ENCODE data around the gene MX2.

MX2 gene

GRCh38 chr21:41378849-41379248 lies 17.0 kb downstream of the MX2 start:
- Mint-ChIP-seq H3K9me3 (no peaks in the 10 kb centered on the region), H3K4me1 (ENCODE audit: low read depth) (peaks cover 16% of the 10 kb centered on the region), H3K4me3 (no peak overlapping the region), H3K27ac (no peak overlapping the region), H3K27me3 (no peaks in the 10 kb centered on the region), H3K36me3 (ENCODE audit: low read depth) (peaks cover 62% of the 10 kb centered on the region)
- DNase-seq = no peak

- no peaks in the 10 kb centered on the region for H3K9me3 Mint-ChIP-seq
- no peak overlapping the region for H3K27ac Mint-ChIP-seq
- DNase-seq = no peak
- H3K36me3 Mint-ChIP-seq (ENCODE audit: low read depth) = peaks cover 63% of the 10 kb centered on the region
- no peaks in the 10 kb centered on the region for H3K27me3 Mint-ChIP-seq
- H3K4me3 Mint-ChIP-seq = no peak overlapping the region
- H3K4me1 Mint-ChIP-seq (ENCODE audit: low read depth) = peaks cover 8% of the 10 kb centered on the region
Measured at GRCh38 chr21:41379901-41380300, 18.1 kb downstream of the MX2 start.

- Mint-ChIP-seq H3K4me1 (ENCODE audit: low read depth) (peaks cover 2% of the 10 kb centered on the region), H3K36me3 (ENCODE audit: low read depth) (peaks cover 66% of the 10 kb centered on the region), H3K27me3 (no peaks in the 10 kb centered on the region), H3K4me3 (no peak overlapping the region), H3K27ac (no peak overlapping the region), H3K9me3 (no peaks in the 10 kb centered on the region)
- DNase-seq = no peak
Measured at GRCh38 chr21:41381731-41382130, 19.9 kb downstream of the MX2 start.

GRCh38 chr21:41387042-41387819 lies 25.4 kb downstream of the MX2 start:
- peaks cover 61% of the 10 kb centered on the region for H3K36me3 Mint-ChIP-seq (ENCODE audit: low read depth)
- no peak for DNase-seq
- H3K4me1 Mint-ChIP-seq (ENCODE audit: low read depth) = no peaks in the 10 kb centered on the region
- H3K27ac Mint-ChIP-seq = no peak overlapping the region
- no peak overlapping the region for H3K4me3 Mint-ChIP-seq
- H3K9me3 Mint-ChIP-seq = no peaks in the 10 kb centered on the region
- H3K27me3 Mint-ChIP-seq = no peaks in the 10 kb centered on the region

GRCh38 chr21:41387824-41388223 lies 26.0 kb downstream of the MX2 start:
- Mint-ChIP-seq H3K9me3 (no peaks in the 10 kb centered on the region), H3K36me3 (ENCODE audit: low read depth) (peaks cover 56% of the 10 kb centered on the region), H3K4me1 (ENCODE audit: low read depth) (no peaks in the 10 kb centered on the region), H3K4me3 (no peak overlapping the region), H3K27ac (no peak overlapping the region), H3K27me3 (no peaks in the 10 kb centered on the region)
- DNase-seq = no peak

GRCh38 chr21:41388259-41388658 lies 26.4 kb downstream of the MX2 start:
- DNase-seq = no peak
- Mint-ChIP-seq H3K36me3 (ENCODE audit: low read depth) (peaks cover 57% of the 10 kb centered on the region), H3K27ac (peak overlapping the region; percentile 53), H3K4me1 (ENCODE audit: low read depth) (no peaks in the 10 kb centered on the region), H3K4me3 (no peak overlapping the region), H3K9me3 (no peaks in the 10 kb centered on the region), H3K27me3 (no peaks in the 10 kb centered on the region)

GRCh38 chr21:41390043-41390639 lies 28.3 kb downstream of the MX2 start:
- no peak for DNase-seq
- no peaks in the 10 kb centered on the region for H3K27me3 Mint-ChIP-seq
- H3K4me3 Mint-ChIP-seq = no peak overlapping the region
- no peaks in the 10 kb centered on the region for H3K4me1 Mint-ChIP-seq (ENCODE audit: low read depth)
- no peaks in the 10 kb centered on the region for H3K9me3 Mint-ChIP-seq
- H3K36me3 Mint-ChIP-seq (ENCODE audit: low read depth) = peaks cover 65% of the 10 kb centered on the region
- H3K27ac Mint-ChIP-seq = no peak overlapping the region

GRCh38 chr21:41393876-41394465 lies 32.1 kb downstream of the MX2 start:
- Mint-ChIP-seq H3K4me3 (no peak overlapping the region), H3K9me3 (no peaks in the 10 kb centered on the region), H3K4me1 (ENCODE audit: low read depth) (no peaks in the 10 kb centered on the region), H3K27ac (no peak overlapping the region), H3K27me3 (no peaks in the 10 kb centered on the region), H3K36me3 (ENCODE audit: low read depth) (peaks cover 70% of the 10 kb centered on the region)
- no peak for DNase-seq

- H3K4me1 Mint-ChIP-seq (ENCODE audit: low read depth) = no peaks in the 10 kb centered on the region
- H3K36me3 Mint-ChIP-seq (ENCODE audit: low read depth) = peaks cover 82% of the 10 kb centered on the region
- H3K4me3 Mint-ChIP-seq = no peak overlapping the region
- H3K27me3 Mint-ChIP-seq = no peaks in the 10 kb centered on the region
- H3K27ac Mint-ChIP-seq = peak overlapping the region; percentile 37
- no peaks in the 10 kb centered on the region for H3K9me3 Mint-ChIP-seq
- no peak for DNase-seq
Measured at GRCh38 chr21:41396558-41397075, 34.8 kb downstream of the MX2 start.

GRCh38 chr21:41397471-41397891 lies 35.7 kb downstream of the MX2 start:
- peaks cover 86% of the 10 kb centered on the region for H3K36me3 Mint-ChIP-seq (ENCODE audit: low read depth)
- no peak for DNase-seq
- no peaks in the 10 kb centered on the region for H3K9me3 Mint-ChIP-seq
- H3K27me3 Mint-ChIP-seq = no peaks in the 10 kb centered on the region
- H3K27ac Mint-ChIP-seq = peak overlapping the region; percentile 31
- no peaks in the 10 kb centered on the region for H3K4me1 Mint-ChIP-seq (ENCODE audit: low read depth)
- H3K4me3 Mint-ChIP-seq = no peak overlapping the region

- Mint-ChIP-seq H3K36me3 (ENCODE audit: low read depth) (peaks cover 91% of the 10 kb centered on the region), H3K4me3 (no peak overlapping the region), H3K4me1 (ENCODE audit: low read depth) (no peaks in the 10 kb centered on the region), H3K9me3 (no peaks in the 10 kb centered on the region), H3K27me3 (no peaks in the 10 kb centered on the region), H3K27ac (no peak overlapping the region)
- no peak for DNase-seq
Measured at GRCh38 chr21:41398251-41398650, 36.4 kb downstream of the MX2 start.

- Mint-ChIP-seq H3K27ac (no peak overlapping the region), H3K9me3 (no peaks in the 10 kb centered on the region), H3K4me1 (ENCODE audit: low read depth) (no peaks in the 10 kb centered on the region)
Measured at GRCh38 chr21:41398831-41399230, 37.0 kb downstream of the MX2 start.

GRCh38 chr21:41399246-41399800 lies 37.5 kb downstream of the MX2 start:
- Mint-ChIP-seq H3K27ac (no peak overlapping the region), H3K27me3 (no peaks in the 10 kb centered on the region), H3K4me1 (ENCODE audit: low read depth) (no peaks in the 10 kb centered on the region), H3K9me3 (no peaks in the 10 kb centered on the region), H3K36me3 (ENCODE audit: low read depth) (peaks cover 90% of the 10 kb centered on the region), H3K4me3 (no peak overlapping the region)
- no peak for DNase-seq

More at GRCh38 chr21:41398831-41399230, 37.0 kb downstream of the MX2 start:
- DNase-seq = no peak
- H3K4me3 Mint-ChIP-seq = no peak overlapping the region
- H3K27me3 Mint-ChIP-seq = no peaks in the 10 kb centered on the region
- peaks cover 91% of the 10 kb centered on the region for H3K36me3 Mint-ChIP-seq (ENCODE audit: low read depth)

GRCh38 chr21:41402231-41402630 lies 40.4 kb downstream of the MX2 start:
- no peaks in the 10 kb centered on the region for H3K9me3 Mint-ChIP-seq
- no peaks in the 10 kb centered on the region for H3K27me3 Mint-ChIP-seq
- H3K27ac Mint-ChIP-seq = no peak overlapping the region
- no peak overlapping the region for H3K4me3 Mint-ChIP-seq
- H3K36me3 Mint-ChIP-seq (ENCODE audit: low read depth) = peaks cover 88% of the 10 kb centered on the region
- H3K4me1 Mint-ChIP-seq (ENCODE audit: low read depth) = no peaks in the 10 kb centered on the region
- DNase-seq = no peak

- Mint-ChIP-seq H3K4me1 (ENCODE audit: low read depth) (no peaks in the 10 kb centered on the region), H3K27me3 (no peaks in the 10 kb centered on the region), H3K9me3 (no peaks in the 10 kb centered on the region), H3K4me3 (no peak overlapping the region), H3K27ac (no peak overlapping the region), H3K36me3 (ENCODE audit: low read depth) (peaks cover 88% of the 10 kb centered on the region)
- DNase-seq = no peak
Measured at GRCh38 chr21:41402796-41403195, 41.0 kb downstream of the MX2 start.
